Activated B cell treated with CpG ODN at 0.5 μM for 24 hours (primary cell): ENCODE measurements around the gene SEC22C. TPM values are rescaled to one million over a fixed set of nuclear protein-coding genes. Genes with fewer than 3 reads are reported as not detected.

Experiments used
- ATAC-seq: fragments of 200-7000 bp; cut with Tn5 transposase; one replicate; pipeline ENCODE4 v1.10.0; 2021; ENCODE audit warnings: low read depth, mild to moderate bottlenecking, moderate library complexity
- CTCF ChIA-PET: fragments of 350-600 bp; sonication (Branson Sonifier 250); formaldehyde crosslinking; loops from one replicate; lab custom pipeline; 2021; ENCODE audit warnings: antibody characterized with exemption; lab: Charles Lee
- POLR2A ChIA-PET: fragments of 350-600 bp; sonication (Branson Sonifier 250); formaldehyde crosslinking; loops from one replicate; lab custom pipeline; 2021; ENCODE audit warnings: antibody characterized with exemption; lab: Charles Lee
- DNase-seq: peaks from one replicate; pipeline ENCODE4 v3.0.0; 2022
- H3K27ac Mint-ChIP-seq: one replicate; pipeline ENCODE4 v1.8.0; 2020; ENCODE audit warnings: mixed read lengths
- H3K27me3 Mint-ChIP-seq: one replicate; pipeline ENCODE4 v1.8.0; 2021; ENCODE audit warnings: mixed read lengths
- H3K36me3 Mint-ChIP-seq: one replicate; pipeline ENCODE4 v1.8.0; 2021; ENCODE audit warnings: low read depth, mixed read lengths
- H3K4me1 Mint-ChIP-seq: one replicate; pipeline ENCODE4 v1.8.0; 2021; ENCODE audit warnings: mixed read lengths
- H3K4me3 Mint-ChIP-seq: one replicate; pipeline ENCODE4 v1.8.0; 2020; ENCODE audit warnings: mild to moderate bottlenecking, mixed read lengths
- H3K9me3 Mint-ChIP-seq: one replicate; pipeline ENCODE4 v1.8.0; 2020; ENCODE audit warnings: mixed read lengths
- intact Hi-C: fragments of 100-400 bp; cut with micrococcal nuclease; formaldehyde crosslinking; loops from one replicate; pipeline ENCODE4 v1.15.1; 2024
- total RNA-seq: library from RNA; stranded (reverse); gene quantifications from 2 replicates; pipeline ENCODE4 v1.2.3, GENCODE V29; 2022
- TF ChIP-seq, protein P1 (sequence below): fragments of 200-600 bp; IDR thresholded peaks from one replicate; pipeline ENCODE4 v1.8.0; 2022; ENCODE audit warnings: antibody characterized with exemption, mild to moderate bottlenecking

The SEC22C gene
- total RNA-seq, 1 donor from 2014 or later = 36.4 TPM

DNA sequence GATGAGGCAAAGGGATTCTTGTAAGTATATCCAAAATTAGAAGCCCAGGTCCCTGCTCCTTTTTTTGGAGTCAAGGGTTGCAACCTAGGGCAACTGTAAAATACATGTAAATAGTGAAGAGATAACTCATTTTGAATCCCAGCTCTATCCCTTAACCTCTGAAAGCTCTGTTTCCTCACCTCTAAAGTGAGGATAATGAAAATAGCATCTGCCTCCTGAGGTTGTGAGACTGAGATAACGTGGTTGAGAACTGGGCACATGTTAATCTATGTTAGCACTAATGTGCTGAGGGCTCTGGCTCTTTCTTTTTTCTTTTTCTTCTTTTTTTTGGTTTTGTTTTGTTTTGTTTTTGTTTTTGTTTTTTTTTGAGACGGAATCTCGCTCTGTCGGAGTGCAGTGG, 13.9 kb upstream of the SEC22C start:
- ChIA-PET POLR2A (interaction anchor here (1.5 kb wide), 1 partner anchor 14 kb away, joined by 4 read pairs; the partner anchor contains the start of gene SEC22C), CTCF (no interaction called here)
- TF ChIP-seq, protein P1, sequence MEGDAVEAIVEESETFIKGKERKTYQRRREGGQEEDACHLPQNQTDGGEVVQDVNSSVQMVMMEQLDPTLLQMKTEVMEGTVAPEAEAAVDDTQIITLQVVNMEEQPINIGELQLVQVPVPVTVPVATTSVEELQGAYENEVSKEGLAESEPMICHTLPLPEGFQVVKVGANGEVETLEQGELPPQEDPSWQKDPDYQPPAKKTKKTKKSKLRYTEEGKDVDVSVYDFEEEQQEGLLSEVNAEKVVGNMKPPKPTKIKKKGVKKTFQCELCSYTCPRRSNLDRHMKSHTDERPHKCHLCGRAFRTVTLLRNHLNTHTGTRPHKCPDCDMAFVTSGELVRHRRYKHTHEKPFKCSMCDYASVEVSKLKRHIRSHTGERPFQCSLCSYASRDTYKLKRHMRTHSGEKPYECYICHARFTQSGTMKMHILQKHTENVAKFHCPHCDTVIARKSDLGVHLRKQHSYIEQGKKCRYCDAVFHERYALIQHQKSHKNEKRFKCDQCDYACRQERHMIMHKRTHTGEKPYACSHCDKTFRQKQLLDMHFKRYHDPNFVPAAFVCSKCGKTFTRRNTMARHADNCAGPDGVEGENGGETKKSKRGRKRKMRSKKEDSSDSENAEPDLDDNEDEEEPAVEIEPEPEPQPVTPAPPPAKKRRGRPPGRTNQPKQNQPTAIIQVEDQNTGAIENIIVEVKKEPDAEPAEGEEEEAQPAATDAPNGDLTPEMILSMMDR = no peak
- intact Hi-C loops = no loop called here
- no peak overlapping the region for H3K27ac Mint-ChIP-seq
- no peak overlapping the region for H3K4me3 Mint-ChIP-seq
- no peaks in the 10 kb centered on the region for H3K9me3 Mint-ChIP-seq
- ATAC-seq = no peak
- H3K4me1 Mint-ChIP-seq = peaks cover 27% of the 10 kb centered on the region
- H3K36me3 Mint-ChIP-seq = peaks cover 44% of the 10 kb centered on the region
- H3K27me3 Mint-ChIP-seq = no peaks in the 10 kb centered on the region
- DNase-seq = no peak

DNA sequence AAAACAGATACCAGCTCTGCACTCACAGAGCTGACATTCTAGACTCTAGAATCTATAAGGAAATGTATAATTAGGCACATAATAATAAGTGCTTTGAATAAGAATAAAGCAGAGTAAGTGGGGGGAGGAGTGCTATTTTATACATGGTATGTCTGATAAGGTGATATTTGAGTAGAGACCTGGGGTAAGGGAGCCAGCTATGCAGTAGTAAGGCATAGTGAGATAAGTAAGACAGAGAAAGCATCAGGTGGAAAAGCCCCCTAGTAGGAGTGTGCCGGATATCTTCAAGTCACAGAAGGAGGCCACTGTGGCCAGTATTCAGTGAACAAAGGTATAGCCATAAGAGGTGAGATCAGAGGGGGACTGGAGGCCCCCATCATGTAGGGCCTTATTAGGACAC, 11.9 kb upstream of the SEC22C start:
- H3K4me3 Mint-ChIP-seq = no peak overlapping the region
- intact Hi-C loops = no loop called here
- CTCF ChIA-PET = interaction anchor here (0.6 kb wide), 1 partner anchor 140 kb away, joined by 3 read pairs; no protein-coding TSS in a partner anchor

DNA sequence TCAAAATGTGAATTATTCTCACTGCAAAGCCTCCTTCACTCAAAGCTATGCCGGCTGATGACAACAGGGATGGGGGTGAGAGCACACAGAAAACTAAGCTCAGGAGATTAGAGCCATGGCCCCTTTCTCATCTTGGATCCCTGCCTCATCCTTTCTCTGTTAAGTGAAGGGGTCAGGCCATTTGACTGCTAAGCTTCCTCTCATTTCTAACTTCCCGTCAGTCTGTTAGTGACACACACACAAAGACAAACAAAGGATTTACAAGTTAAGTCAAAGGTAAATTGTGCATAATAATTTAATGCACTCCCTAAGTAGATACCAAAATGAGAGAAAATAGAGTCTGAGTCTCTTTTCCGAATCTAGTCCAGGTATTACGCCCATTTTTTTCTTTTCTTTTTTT, 10.0 kb upstream of the SEC22C start:
- Mint-ChIP-seq H3K9me3 (no peaks in the 10 kb centered on the region), H3K36me3 (peaks cover 42% of the 10 kb centered on the region), H3K4me3 (peak overlapping the region; percentile 93), H3K27me3 (no peaks in the 10 kb centered on the region), H3K27ac (peak overlapping the region; percentile 95), H3K4me1 (peaks cover 26% of the 10 kb centered on the region)
- ATAC-seq (no peak), DNase-seq (no peak)
- POLR2A ChIA-PET = interaction anchor here (0.7 to 4.3 kb wide), 5 partner anchors 10 to 100 kb away, joined by 7 to 85 read pairs (median 15); partner anchors contain the start of genes NKTR, SEC22C and VIPR1
- CTCF ChIA-PET = interaction anchor here (2.5 kb wide), 1 partner anchor 10 kb away, joined by 7 read pairs; the partner anchor contains the start of gene SEC22C
- TF ChIP-seq, protein P1 = no peak
- intact Hi-C loops = no loop called here

More for the DNA sequence above, 11.9 kb upstream of the SEC22C start:
- POLR2A ChIA-PET = no interaction called here
- Mint-ChIP-seq H3K36me3 (peaks cover 45% of the 10 kb centered on the region), H3K27me3 (no peaks in the 10 kb centered on the region), H3K4me1 (peaks cover 29% of the 10 kb centered on the region), H3K27ac (no peak overlapping the region), H3K9me3 (no peaks in the 10 kb centered on the region)
- TF ChIP-seq, protein P1 = no peak
- no peak for DNase-seq
- no peak for ATAC-seq

DNA sequence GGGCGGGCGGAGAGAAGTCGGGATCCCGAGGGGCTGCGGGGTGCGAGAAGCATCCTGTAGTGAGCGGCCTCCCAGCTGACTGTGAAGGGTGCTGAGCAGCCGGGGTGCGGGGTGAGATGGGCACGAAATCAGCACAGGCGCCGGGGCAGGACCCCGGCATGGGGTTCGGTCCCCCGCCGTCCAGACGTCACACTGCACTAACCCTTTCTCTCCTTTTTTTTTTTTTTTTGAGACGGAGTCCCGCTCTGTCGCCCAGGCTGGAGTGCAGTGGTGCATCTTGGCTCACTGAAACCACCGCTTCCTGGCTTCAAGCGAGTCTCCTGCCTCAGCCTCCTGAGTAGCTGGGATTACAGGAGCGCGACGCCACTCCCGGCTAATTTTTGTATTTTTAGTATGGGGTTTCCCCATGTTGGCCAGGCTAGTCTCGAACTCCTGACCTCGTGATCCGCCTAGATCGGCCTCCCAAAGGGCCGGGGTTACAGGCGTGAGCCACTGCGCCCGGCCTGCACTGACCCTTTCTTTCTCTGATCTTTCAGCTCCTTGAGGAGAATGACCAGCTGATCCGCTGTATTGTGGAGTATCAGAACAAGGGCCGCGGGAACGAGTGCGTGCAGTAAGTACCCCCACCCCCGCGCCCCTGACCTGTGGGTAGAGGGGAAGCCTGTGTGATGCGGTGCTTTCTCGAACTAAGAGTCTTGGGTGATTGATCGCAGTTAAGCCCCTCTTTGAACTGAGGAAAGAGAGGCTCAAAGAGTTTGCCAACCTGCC, 9.4 kb upstream of the SEC22C start:
- Mint-ChIP-seq H3K27ac (peak overlapping the region; percentile 95), H3K4me3 (peak overlapping the region; percentile 93), H3K36me3 (peaks cover 40% of the 10 kb centered on the region), H3K9me3 (no peaks in the 10 kb centered on the region), H3K4me1 (peaks cover 26% of the 10 kb centered on the region), H3K27me3 (no peaks in the 10 kb centered on the region)
- TF ChIP-seq, protein P1 = no peak
- ChIA-PET CTCF (interaction anchor here (0.9 to 2.5 kb wide), 3 partner anchors 9 to 154 kb away, joined by 3 to 7 read pairs (median 3); partner anchors contain the start of gene SEC22C), POLR2A (interaction anchor here (0.7 to 4.3 kb wide), 11 partner anchors 10 to 705 kb away, joined by 3 to 85 read pairs (median 7); partner anchors contain the start of genes HIGD1A, NKTR, SEC22C and VIPR1)
- DNase-seq (no peak), ATAC-seq (peak; percentile 26)
- intact Hi-C loops = loop anchor here (1.0 kb wide), 3 partner anchors 9 to 22 kb away; partner anchors contain the start of gene NKTR
